ENCODE measurements around the gene TRAF7.

The TRAF7 gene

GRCh38 chr16:2170587-2171435 is 15.2 kb downstream of the TRAF7 start:
- TF ChIP-seq SIN3A (IDR thresholded peaks at IDR 0.05; ENCODE audit: borderline replicate concordance, insufficient read depth, low read length) (no peak), POLR2AphosphoS5 (IDR thresholded peaks at IDR 0.05; ENCODE audit: low read depth, low read length) (no peak), TAF1 (IDR thresholded peaks at IDR 0.05; ENCODE audit: borderline replicate concordance, insufficient read depth, low read length) (no peak), REST (IDR thresholded peaks at IDR 0.05; ENCODE audit: insufficient read depth in 1 of 2, low read depth in 2 of 2, low read length in 2 of 2) (no peak), FOXP2 (optimal IDR thresholded peaks at IDR 0.05; ENCODE audit: borderline replicate concordance, extremely low read depth, extremely low read length, insufficient read depth) (no peak)

GRCh38 chr16:2171601-2172178 is 16.1 kb downstream of the TRAF7 start:
- TF ChIP-seq TAF1 (IDR thresholded peaks at IDR 0.05; ENCODE audit: borderline replicate concordance, insufficient read depth, low read length): no peak
- TF ChIP-seq SIN3A (IDR thresholded peaks at IDR 0.05; ENCODE audit: borderline replicate concordance, insufficient read depth, low read length): no peak
- no peak for TF ChIP-seq FOXP2 (optimal IDR thresholded peaks at IDR 0.05; ENCODE audit: borderline replicate concordance, extremely low read depth, extremely low read length, insufficient read depth)
- no peak for TF ChIP-seq REST (IDR thresholded peaks at IDR 0.05; ENCODE audit: insufficient read depth in 1 of 2, low read depth in 2 of 2, low read length in 2 of 2)
- no peak for TF ChIP-seq POLR2AphosphoS5 (IDR thresholded peaks at IDR 0.05; ENCODE audit: low read depth, low read length)

- TF ChIP-seq SIN3A (IDR thresholded peaks at IDR 0.05; ENCODE audit: borderline replicate concordance, insufficient read depth, low read length) (no peak), FOXP2 (optimal IDR thresholded peaks at IDR 0.05; ENCODE audit: borderline replicate concordance, extremely low read depth, extremely low read length, insufficient read depth) (no peak), TAF1 (IDR thresholded peaks at IDR 0.05; ENCODE audit: borderline replicate concordance, insufficient read depth, low read length) (no peak), POLR2AphosphoS5 (IDR thresholded peaks at IDR 0.05; ENCODE audit: low read depth, low read length) (no peak), REST (IDR thresholded peaks at IDR 0.05; ENCODE audit: insufficient read depth in 1 of 2, low read depth in 2 of 2, low read length in 2 of 2) (no peak)
Observed at GRCh38 chr16:2172688-2173335, 17.2 kb downstream of the TRAF7 start.

- TF ChIP-seq POLR2AphosphoS5 (IDR thresholded peaks at IDR 0.05; ENCODE audit: low read depth, low read length): no peak
- TF ChIP-seq REST (IDR thresholded peaks at IDR 0.05; ENCODE audit: insufficient read depth in 1 of 2, low read depth in 2 of 2, low read length in 2 of 2): no peak
- no peak for TF ChIP-seq TAF1 (IDR thresholded peaks at IDR 0.05; ENCODE audit: borderline replicate concordance, insufficient read depth, low read length)
- TF ChIP-seq FOXP2 (optimal IDR thresholded peaks at IDR 0.05; ENCODE audit: borderline replicate concordance, extremely low read depth, extremely low read length, insufficient read depth): no peak
- TF ChIP-seq SIN3A (IDR thresholded peaks at IDR 0.05; ENCODE audit: borderline replicate concordance, insufficient read depth, low read length): no peak
Observed at GRCh38 chr16:2173366-2173765, 17.8 kb downstream of the TRAF7 start.

Measured in PFSK-1 (cell line).